ENCODE measurements around the gene SLC22A23.

- no peak for TF ChIP-seq POLR2A (IDR thresholded peaks at IDR 0.05; ENCODE audit: low read depth, low read length)
- no peak for TF ChIP-seq POLR2AphosphoS5 (IDR thresholded peaks at IDR 0.05; ENCODE audit: low read depth, low read length)
- no peak for TF ChIP-seq TAF1 (IDR thresholded peaks at IDR 0.05; ENCODE audit: borderline replicate concordance, low read depth, low read length)
Observed at GRCh38 chr6:3296537-3296936, 160.3 kb downstream of the SLC22A23 start.

Measured in GM12892 (cell line).